Liver (tissue), 3 donors: ENCODE results near the gene ZNF226.

ENCODE experiments used
- HNF4G ChIP-seq: IDR thresholded peaks from 2 replicates; pipeline ENCODE4 v1.6.1; 2016; ENCODE audit warnings: antibody characterized with exemption
- RAD21 ChIP-seq, 2 donors: IDR thresholded peaks; 2 replicates each; pipeline ENCODE4 v1.6.1; 2016; ENCODE audit warnings: antibody characterized with exemption in 2 of 2, mild to moderate bottlenecking in 2 of 2
- REST ChIP-seq: IDR thresholded peaks from 2 replicates; pipeline ENCODE4 v1.6.1; 2016; ENCODE audit warnings: antibody characterized with exemption, mild to moderate bottlenecking
- SP1 ChIP-seq: IDR thresholded peaks from 2 replicates; pipeline ENCODE4 v1.6.1; 2018; ENCODE audit warnings: antibody characterized with exemption, mild to moderate bottlenecking
- TAF1 ChIP-seq: conservative IDR thresholded peaks from 2 replicates; pipeline ENCODE4 v1.6.1; 2016; ENCODE audit warnings: antibody characterized with exemption, mild to moderate bottlenecking
- TF ChIP-seq, protein P1 (sequence below): IDR thresholded peaks from 2 replicates; pipeline ENCODE4 v1.6.1; 2016; ENCODE audit warnings: antibody characterized with exemption
- TF ChIP-seq, protein P2 (sequence below): fragments of 150-350 bp; IDR thresholded peaks from 2 replicates; pipeline ENCODE4 v1.5.1; 2017; ENCODE audit warnings: improper control_type of control experiment, low read depth, low read length; ENCODE audit not compliant: missing input control
- donor health status: healthy.
- donor health status: healthy.

DNA sequence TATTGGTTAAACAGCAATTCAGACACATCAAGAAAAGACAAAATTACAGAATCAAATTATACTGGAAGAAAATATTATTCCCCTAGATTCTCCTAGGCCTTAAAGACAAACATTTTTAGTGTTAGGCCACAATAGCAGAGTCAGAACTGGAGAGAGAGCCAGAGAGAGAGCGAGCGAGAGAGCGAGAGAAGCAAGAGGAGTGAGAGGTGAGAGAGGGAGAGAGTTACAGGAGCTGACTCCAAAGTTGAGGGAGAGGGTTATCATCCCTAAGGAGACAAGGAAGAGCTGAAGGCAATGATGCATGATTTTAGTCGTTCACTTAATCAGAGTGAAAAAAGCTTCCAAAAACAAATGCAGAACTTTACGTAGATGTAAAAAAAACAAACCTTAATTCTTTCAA is 27.2 kb downstream of the ZNF226 start:
- TF ChIP-seq, protein P1, sequence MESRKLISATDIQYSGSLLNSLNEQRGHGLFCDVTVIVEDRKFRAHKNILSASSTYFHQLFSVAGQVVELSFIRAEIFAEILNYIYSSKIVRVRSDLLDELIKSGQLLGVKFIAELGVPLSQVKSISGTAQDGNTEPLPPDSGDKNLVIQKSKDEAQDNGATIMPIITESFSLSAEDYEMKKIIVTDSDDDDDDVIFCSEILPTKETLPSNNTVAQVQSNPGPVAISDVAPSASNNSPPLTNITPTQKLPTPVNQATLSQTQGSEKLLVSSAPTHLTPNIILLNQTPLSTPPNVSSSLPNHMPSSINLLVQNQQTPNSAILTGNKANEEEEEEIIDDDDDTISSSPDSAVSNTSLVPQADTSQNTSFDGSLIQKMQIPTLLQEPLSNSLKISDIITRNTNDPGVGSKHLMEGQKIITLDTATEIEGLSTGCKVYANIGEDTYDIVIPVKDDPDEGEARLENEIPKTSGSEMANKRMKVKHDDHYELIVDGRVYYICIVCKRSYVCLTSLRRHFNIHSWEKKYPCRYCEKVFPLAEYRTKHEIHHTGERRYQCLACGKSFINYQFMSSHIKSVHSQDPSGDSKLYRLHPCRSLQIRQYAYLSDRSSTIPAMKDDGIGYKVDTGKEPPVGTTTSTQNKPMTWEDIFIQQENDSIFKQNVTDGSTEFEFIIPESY, result no peak
- TF ChIP-seq, protein P2, sequence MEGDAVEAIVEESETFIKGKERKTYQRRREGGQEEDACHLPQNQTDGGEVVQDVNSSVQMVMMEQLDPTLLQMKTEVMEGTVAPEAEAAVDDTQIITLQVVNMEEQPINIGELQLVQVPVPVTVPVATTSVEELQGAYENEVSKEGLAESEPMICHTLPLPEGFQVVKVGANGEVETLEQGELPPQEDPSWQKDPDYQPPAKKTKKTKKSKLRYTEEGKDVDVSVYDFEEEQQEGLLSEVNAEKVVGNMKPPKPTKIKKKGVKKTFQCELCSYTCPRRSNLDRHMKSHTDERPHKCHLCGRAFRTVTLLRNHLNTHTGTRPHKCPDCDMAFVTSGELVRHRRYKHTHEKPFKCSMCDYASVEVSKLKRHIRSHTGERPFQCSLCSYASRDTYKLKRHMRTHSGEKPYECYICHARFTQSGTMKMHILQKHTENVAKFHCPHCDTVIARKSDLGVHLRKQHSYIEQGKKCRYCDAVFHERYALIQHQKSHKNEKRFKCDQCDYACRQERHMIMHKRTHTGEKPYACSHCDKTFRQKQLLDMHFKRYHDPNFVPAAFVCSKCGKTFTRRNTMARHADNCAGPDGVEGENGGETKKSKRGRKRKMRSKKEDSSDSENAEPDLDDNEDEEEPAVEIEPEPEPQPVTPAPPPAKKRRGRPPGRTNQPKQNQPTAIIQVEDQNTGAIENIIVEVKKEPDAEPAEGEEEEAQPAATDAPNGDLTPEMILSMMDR, result no peak
- TF ChIP-seq TAF1, result no peak
- TF ChIP-seq REST, result no peak
- no peak for TF ChIP-seq SP1
- TF ChIP-seq HNF4G, result no peak
- no peak for TF ChIP-seq RAD21 (IDR thresholded peaks at IDR 0.05)
